Activated naive CD8-positive, alpha-beta T cell (primary cell): ENCODE results near the gene TNFRSF13B.
"Not testable (repeated sequence)": the region's sequence is repeated elsewhere in the genome, so short reads cannot be mapped to it uniquely, and the experiment has no call there.

Source experiments
- H3K27ac Mint-ChIP-seq: one replicate; pipeline ENCODE4 v1.8.0; 2021; ENCODE audit warnings: mixed read lengths
- H3K27me3 Mint-ChIP-seq: one replicate; pipeline ENCODE4 v1.8.0; 2021; ENCODE audit warnings: mixed read lengths
- H3K36me3 Mint-ChIP-seq: one replicate; pipeline ENCODE4 v1.8.0; 2021; ENCODE audit warnings: mixed read lengths
- H3K4me1 Mint-ChIP-seq: one replicate; pipeline ENCODE4 v1.8.0; 2021; ENCODE audit warnings: low read depth, mixed read lengths
- H3K4me3 Mint-ChIP-seq: one replicate; pipeline ENCODE4 v1.8.0; 2021; ENCODE audit warnings: mild to moderate bottlenecking, mixed read lengths
- H3K9me3 Mint-ChIP-seq: one replicate; pipeline ENCODE4 v1.8.0; 2021; ENCODE audit warnings: low read depth, mixed read lengths

TNFRSF13B gene

GRCh38 chr17:16971458-16972338 is at the start of gene TNFRSF13B:
TSS of gene TNFRSF13B (minus strand) at chr17:16972118. CDS start at chr17:16972075, 43 bp downstream.
- Mint-ChIP-seq H3K4me1 (peaks cover 8% of the 10 kb centered on the region), H3K9me3 (no peaks in the 10 kb centered on the region), H3K4me3 (no peak within 1 kb of the TSS), H3K27ac (no peak within 1 kb of the TSS), H3K27me3 (no peaks in the 10 kb centered on the region), H3K36me3 (no peaks in the 10 kb centered on the region)

DNA sequence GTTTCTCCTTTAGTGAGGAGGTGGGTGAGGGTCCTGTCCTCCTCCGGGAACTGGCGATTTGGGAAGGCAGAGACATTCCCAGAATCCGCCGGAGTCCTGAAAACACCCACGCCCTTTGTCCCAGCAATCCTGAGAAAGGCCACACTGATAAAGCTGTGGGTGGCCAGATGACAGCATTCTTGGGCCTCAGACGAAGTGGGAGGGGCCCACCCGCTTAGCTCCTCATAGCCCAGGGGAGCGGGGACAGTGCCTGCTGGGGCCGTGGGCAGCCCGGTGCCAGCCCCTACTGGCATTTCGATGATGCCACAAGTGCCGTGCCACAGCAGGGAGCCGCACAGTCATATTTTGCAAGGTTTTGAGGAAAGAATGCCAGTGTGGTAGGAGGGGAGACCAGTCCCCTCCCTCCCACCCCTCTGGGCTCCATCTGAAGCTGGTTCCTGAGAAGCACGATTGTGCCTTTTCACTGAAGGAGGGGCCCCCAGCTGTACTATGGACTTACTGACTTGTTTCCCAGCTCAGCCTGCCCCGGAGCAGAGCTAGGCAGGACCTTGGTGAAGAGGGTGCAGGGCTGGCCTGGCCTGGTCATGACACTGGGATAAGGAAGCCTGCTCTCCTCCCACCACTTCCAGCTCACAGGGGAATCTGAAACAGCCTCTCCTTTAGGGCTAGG is 49.4 kb upstream of the TNFRSF13B start:
- H3K36me3 Mint-ChIP-seq, result no peaks in the 10 kb centered on the region

DNA sequence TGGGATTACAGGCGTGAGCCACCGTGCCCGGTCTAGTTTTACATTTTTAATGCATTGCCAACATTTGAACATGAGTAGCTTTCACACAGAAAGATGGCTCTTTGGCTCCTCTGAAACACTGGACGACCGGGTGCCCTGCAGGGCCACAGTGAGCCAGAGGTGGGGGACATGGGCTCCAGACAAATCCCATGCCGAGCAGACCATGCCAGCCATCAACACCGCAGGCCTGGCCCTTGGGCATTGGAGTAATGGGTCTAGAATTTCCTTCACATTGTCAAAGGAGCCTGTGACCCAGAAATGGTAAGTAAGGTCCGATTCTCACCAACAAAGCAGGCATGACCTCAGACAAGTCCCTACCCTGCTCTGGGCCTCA is 48.9 kb upstream of the TNFRSF13B start:
- Mint-ChIP-seq H3K27ac (no peak overlapping the region), H3K4me3 (no peak overlapping the region), H3K27me3 (no peaks in the 10 kb centered on the region), H3K9me3 (no peaks in the 10 kb centered on the region), H3K36me3 (no peaks in the 10 kb centered on the region), H3K4me1 (peaks cover 19% of the 10 kb centered on the region)

More for the DNA sequence above, 49.4 kb upstream of the TNFRSF13B start:
- Mint-ChIP-seq H3K4me1 (peaks cover 15% of the 10 kb centered on the region), H3K27me3 (no peaks in the 10 kb centered on the region), H3K27ac (no peak overlapping the region), H3K9me3 (no peaks in the 10 kb centered on the region), H3K4me3 (no peak overlapping the region)

DNA sequence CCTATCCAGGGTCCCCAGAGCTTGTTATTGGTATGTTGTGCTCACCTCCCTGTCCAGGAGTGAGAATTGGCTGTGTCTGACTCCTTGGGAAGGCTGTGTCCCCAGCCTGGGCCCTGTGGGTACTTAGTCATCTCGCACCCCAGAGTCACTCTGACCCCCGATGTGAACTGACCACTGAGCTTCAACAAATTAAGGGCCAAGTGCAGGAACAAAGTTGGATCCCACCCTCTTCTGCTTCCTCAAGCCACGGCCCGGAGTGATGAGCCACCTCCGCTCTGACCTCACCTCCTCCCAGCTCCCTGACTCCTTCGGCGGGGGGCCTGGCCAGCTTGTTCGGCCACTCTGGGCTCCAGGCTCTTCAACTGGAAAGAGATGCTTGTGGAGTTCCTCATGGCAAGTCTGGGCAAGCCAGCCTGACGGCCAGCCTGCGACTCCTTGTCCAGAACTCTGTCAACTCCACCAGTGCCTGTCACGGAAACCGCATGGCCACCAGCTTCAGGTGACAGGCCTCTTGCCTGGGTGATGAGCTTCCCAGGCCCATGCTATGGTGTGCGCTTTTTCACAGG is 48.1 kb upstream of the TNFRSF13B start:
- no peak overlapping the region for H3K4me3 Mint-ChIP-seq
- no peaks in the 10 kb centered on the region for H3K27me3 Mint-ChIP-seq
- no peaks in the 10 kb centered on the region for H3K9me3 Mint-ChIP-seq
- H3K36me3 Mint-ChIP-seq, result no peaks in the 10 kb centered on the region
- no peak overlapping the region for H3K27ac Mint-ChIP-seq
- H3K4me1 Mint-ChIP-seq, result peaks cover 24% of the 10 kb centered on the region

- no peaks in the 10 kb centered on the region for H3K36me3 Mint-ChIP-seq
- peaks cover 24% of the 10 kb centered on the region for H3K4me1 Mint-ChIP-seq
- no peak overlapping the region for H3K27ac Mint-ChIP-seq
- H3K4me3 Mint-ChIP-seq, result no peak overlapping the region
- no peaks in the 10 kb centered on the region for H3K27me3 Mint-ChIP-seq
- no peaks in the 10 kb centered on the region for H3K9me3 Mint-ChIP-seq
Measured at GRCh38 chr17:17019430-17019762, 47.5 kb upstream of the TNFRSF13B start.

- Mint-ChIP-seq H3K27me3 (no peaks in the 10 kb centered on the region), H3K4me1 (peaks cover 24% of the 10 kb centered on the region), H3K36me3 (no peaks in the 10 kb centered on the region), H3K27ac (peak overlapping the region; percentile 61), H3K4me3 (no peak overlapping the region), H3K9me3 (no peaks in the 10 kb centered on the region)
Measured at GRCh38 chr17:17018612-17019429, 46.9 kb upstream of the TNFRSF13B start.

- no peaks in the 10 kb centered on the region for H3K27me3 Mint-ChIP-seq
- H3K4me1 Mint-ChIP-seq, result peaks cover 24% of the 10 kb centered on the region
- no peaks in the 10 kb centered on the region for H3K9me3 Mint-ChIP-seq
- H3K36me3 Mint-ChIP-seq, result no peaks in the 10 kb centered on the region
- H3K27ac Mint-ChIP-seq, result peak overlapping the region; percentile 61
- no peak overlapping the region for H3K4me3 Mint-ChIP-seq
Measured at GRCh38 chr17:17018021-17018441, 46.1 kb upstream of the TNFRSF13B start.

DNA sequence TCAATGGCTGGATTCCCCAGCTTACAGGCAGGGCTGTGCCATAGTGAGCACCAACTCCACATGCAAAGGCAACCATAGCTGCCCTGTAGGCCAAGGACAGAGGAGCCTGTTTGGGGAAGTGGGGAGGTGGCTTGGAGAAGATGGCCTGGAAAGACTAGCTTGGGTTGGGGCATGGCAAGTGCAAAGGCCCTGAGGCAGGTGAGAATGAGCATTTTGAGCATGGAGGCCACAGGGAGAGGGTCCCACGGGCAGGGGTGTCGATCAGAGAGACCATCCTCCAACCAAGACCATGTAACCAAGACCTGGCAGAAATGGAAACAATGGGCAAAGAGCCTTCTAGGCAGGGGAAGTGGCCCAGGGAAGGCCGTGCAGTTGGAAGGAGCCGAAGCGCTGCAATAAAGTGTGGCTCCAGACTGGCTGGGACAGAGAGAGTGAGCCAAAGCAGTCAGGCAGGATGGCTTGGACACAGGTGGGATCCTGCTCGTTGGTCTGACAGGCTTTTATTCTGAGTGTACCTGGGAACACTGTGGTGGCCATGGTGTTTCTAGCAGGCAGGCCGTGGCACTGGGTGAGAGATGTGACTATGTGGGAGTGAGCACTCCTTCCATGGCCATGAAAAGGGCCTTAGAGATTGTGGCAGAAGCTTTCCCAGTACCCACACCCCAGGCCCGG is 45.6 kb upstream of the TNFRSF13B start:
- H3K36me3 Mint-ChIP-seq, result no peaks in the 10 kb centered on the region
- no peaks in the 10 kb centered on the region for H3K9me3 Mint-ChIP-seq
- no peak overlapping the region for H3K4me3 Mint-ChIP-seq
- H3K27ac Mint-ChIP-seq, result no peak overlapping the region
- no peaks in the 10 kb centered on the region for H3K27me3 Mint-ChIP-seq
- H3K4me1 Mint-ChIP-seq, result peaks cover 24% of the 10 kb centered on the region

DNA sequence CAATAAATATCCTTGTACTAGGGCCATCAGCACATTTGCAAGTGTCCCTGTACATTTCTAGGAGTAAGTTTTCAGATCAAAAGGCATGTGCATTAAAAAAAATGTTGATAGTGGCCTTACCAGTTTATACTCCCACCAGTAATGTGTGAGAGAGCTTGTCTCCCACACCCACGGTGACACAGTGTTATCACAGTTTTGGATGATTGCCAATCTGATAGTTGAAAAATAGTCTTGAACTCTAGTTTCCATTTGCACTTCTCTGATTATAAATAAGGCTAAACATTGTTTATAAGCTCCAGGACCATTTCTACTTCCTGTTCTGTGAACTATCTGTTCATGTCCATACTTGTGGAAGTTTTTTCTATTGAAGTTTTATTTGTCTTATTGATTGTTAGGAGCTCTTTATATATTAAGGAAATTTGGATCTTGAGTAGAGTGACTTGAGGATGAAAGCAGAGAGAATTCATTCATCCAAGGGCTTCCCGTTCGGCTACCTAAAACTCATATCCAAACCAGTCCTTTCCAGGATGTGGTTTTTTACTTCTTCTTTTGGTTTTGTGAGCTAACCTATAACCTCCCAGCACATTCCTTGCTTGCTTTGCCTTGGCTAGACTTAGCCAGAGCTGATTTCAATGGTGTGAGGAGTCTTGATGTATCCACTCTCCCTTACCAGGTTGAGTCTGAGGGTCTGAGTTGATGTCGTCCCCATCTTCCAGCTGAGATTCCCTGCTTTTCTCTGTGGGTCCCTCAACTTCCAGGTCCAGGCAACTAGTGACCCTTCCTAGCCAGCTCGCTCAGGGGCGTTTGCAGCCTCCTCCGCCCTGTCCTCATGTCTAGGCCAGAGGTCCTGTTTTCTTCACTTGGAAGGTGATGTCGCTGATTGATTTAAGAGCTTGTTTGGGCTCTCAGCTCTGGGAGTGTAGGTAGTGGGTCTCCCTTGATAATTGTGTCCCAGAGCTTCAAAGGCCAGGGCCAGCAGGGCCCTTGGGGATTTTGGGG is 44.6 kb upstream of the TNFRSF13B start:
- not testable (repeated sequence) for H3K9me3 Mint-ChIP-seq, H3K27me3 Mint-ChIP-seq, H3K36me3 Mint-ChIP-seq, H3K4me3 Mint-ChIP-seq
- peak overlapping the region; percentile 6 for H3K27ac Mint-ChIP-seq
- H3K4me1 Mint-ChIP-seq, result peaks cover 24% of the 10 kb centered on the region

DNA sequence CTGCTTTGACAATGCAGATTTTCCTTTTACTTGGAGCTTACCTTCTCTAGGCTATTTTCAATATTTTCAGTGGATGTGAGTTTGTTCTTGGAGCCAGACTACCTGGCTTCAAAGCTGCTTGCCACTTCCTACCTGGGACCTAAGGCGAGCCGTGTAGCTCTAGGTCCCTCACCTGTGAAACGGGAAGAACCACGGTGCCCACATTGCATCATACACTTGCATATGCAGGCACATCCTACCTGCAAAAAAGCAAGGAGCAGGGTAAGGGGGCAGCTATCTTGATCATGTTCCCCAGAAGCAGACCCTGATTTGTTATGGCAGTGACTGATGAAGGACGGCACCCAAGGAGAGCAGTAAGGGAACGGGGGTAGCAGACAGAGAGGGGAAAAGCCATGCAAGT is 43.3 kb upstream of the TNFRSF13B start:
- H3K4me1 Mint-ChIP-seq, result peaks cover 24% of the 10 kb centered on the region
- no peak overlapping the region for H3K27ac Mint-ChIP-seq
- no peak overlapping the region for H3K4me3 Mint-ChIP-seq
- no peaks in the 10 kb centered on the region for H3K9me3 Mint-ChIP-seq
- no peaks in the 10 kb centered on the region for H3K27me3 Mint-ChIP-seq
- H3K36me3 Mint-ChIP-seq, result no peaks in the 10 kb centered on the region

- H3K27ac Mint-ChIP-seq, H3K27me3 Mint-ChIP-seq, H3K4me3 Mint-ChIP-seq, H3K36me3 Mint-ChIP-seq, H3K9me3 Mint-ChIP-seq: not testable (repeated sequence)
- H3K4me1 Mint-ChIP-seq, result peaks cover 24% of the 10 kb centered on the region
Measured at GRCh38 chr17:17014748-17015124, 42.8 kb upstream of the TNFRSF13B start.

DNA sequence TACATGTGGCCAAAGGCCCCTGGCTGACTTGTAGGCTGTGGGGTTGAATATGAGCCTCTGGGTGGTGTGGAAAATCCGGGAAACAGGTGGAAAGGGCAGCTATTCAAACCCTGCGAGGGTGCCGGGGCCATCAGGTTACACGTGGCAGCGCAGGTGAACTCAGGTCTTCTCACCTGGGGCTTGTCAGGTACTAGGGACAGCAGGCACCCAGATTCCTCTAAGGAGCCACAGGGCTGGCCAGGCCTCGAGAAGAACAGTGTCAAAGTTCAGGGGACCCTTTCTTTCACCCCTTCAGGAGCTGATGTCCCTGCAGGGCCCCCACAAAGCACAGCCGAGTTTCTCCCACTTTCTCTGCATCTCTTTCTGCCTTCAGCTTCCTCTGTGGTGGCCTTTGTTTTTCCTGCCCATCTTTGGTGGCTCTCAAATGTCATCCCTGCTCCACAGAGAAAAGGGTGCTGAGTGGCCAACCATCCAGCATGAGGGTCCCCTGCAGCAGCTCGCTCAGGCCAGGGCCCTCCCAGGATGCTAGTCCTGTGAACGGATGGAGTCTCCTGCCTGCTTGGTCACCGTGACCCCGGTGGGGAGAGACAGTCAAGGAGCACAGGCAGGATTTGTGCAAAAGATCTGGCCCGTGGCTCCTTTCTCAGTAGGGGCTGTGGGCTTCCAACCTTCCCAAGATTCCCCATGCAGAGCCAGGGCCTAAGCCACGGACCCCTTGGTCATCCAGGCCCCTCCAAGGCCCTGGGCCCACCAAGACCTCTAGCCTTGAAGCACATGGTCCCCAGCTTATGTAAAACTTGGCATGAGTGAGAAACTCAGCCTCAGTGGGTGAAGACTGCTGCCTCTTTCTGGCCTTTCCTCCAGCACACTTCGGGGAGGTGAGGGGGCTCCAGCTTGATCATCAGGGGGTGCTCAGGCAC is 42.2 kb upstream of the TNFRSF13B start:
- H3K27me3 Mint-ChIP-seq, H3K27ac Mint-ChIP-seq, H3K4me3 Mint-ChIP-seq, H3K36me3 Mint-ChIP-seq, H3K9me3 Mint-ChIP-seq: not testable (repeated sequence)
- peaks cover 24% of the 10 kb centered on the region for H3K4me1 Mint-ChIP-seq
